Left forelimb (tissue), 1 donor: ENCODE results near the gene GALNTL6.

Experiments used
- DNase-seq: peaks from one replicate; pipeline ENCODE4 v3.0.0-alpha.2; 2018; ENCODE audit warnings: low spot score

Gene GALNTL6

GRCh38 chr4:171812665-171813525, at the start of gene GALNTL6:
TSS of gene GALNTL6 (plus strand) at chr4:171813404.
- DNase-seq = peak; percentile 70

GRCh38 chr4:171765514-171765913, 47.7 kb upstream of the GALNTL6 start:
- DNase-seq = no peak

GRCh38 chr4:171774642-171775190, 38.5 kb upstream of the GALNTL6 start:
- DNase-seq = no peak

- DNase-seq = no peak
Observed at GRCh38 chr4:171779301-171779700, 33.9 kb upstream of the GALNTL6 start.

GRCh38 chr4:171785388-171785787, 27.8 kb upstream of the GALNTL6 start:
- DNase-seq = no peak

GRCh38 chr4:171793723-171794122, 19.5 kb upstream of the GALNTL6 start:
- no peak for DNase-seq

GRCh38 chr4:171794528-171794927, 18.7 kb upstream of the GALNTL6 start:
- DNase-seq = no peak

GRCh38 chr4:171809854-171810253, 3.4 kb upstream of the GALNTL6 start:
- no peak for DNase-seq

- no peak for DNase-seq
Observed at GRCh38 chr4:171812333-171812664, 905 bp upstream of the GALNTL6 start.

GRCh38 chr4:171813526-171814250, 484 bp downstream of the GALNTL6 start:
- DNase-seq = no peak

GRCh38 chr4:171814545-171814944, 1.3 kb downstream of the GALNTL6 start:
- no peak for DNase-seq

- DNase-seq = no peak
Observed at GRCh38 chr4:171817026-171817425, 3.8 kb downstream of the GALNTL6 start.

- DNase-seq = no peak
Observed at GRCh38 chr4:171834640-171835039, 21.4 kb downstream of the GALNTL6 start.

GRCh38 chr4:171843456-171843855, 30.3 kb downstream of the GALNTL6 start:
- DNase-seq = no peak

GRCh38 chr4:171846232-171846631, 33.0 kb downstream of the GALNTL6 start:
- no peak for DNase-seq

- no peak for DNase-seq
Observed at GRCh38 chr4:171846893-171847292, 33.7 kb downstream of the GALNTL6 start.

GRCh38 chr4:171847751-171848150, 34.5 kb downstream of the GALNTL6 start:
- DNase-seq = no peak

GRCh38 chr4:171849686-171850222, 36.5 kb downstream of the GALNTL6 start:
- no peak for DNase-seq

- no peak for DNase-seq
Observed at GRCh38 chr4:171851295-171851694, 38.1 kb downstream of the GALNTL6 start.

GRCh38 chr4:171857302-171858012, 44.3 kb downstream of the GALNTL6 start:
- DNase-seq = no peak

- no peak for DNase-seq
Observed at GRCh38 chr4:171875291-171875690, 62.1 kb downstream of the GALNTL6 start.

GRCh38 chr4:171876636-171877035, 63.4 kb downstream of the GALNTL6 start:
- DNase-seq = no peak
